DND-41 (cell line): ENCODE results near the gene RAD51B.
A peak's percentile ranks its signal among the peaks of the same experiment; 100 is the strongest.

ENCODE experiments used
- ATAC-seq: fragments of 200-7000 bp; cut with Tn5 transposase; 3 replicates; pipeline ENCODE4 v1.9.1; 2021; ENCODE audit warnings: low read depth; ENCODE audit not compliant: insufficient read depth
- DNase-seq: peaks from one replicate; pipeline ENCODE4 v3.0.0-alpha.2; 2020
- H2AFZ ChIP-seq: 2 replicates; pipeline ENCODE4 v1.6.0; 2012; ENCODE audit warnings: low read depth, low read length
- H3K27ac ChIP-seq: 2 replicates; pipeline ENCODE4 v1.5.1; 2012; ENCODE audit warnings: low read length, inconsistent platforms
- H3K27me3 ChIP-seq: fragments of 200-600 bp; sonication (generic); 2 replicates; pipeline ENCODE4 v1.6.0; 2012; ENCODE audit warnings: low read length, mild to moderate bottlenecking, inconsistent platforms; ENCODE audit not compliant: insufficient read depth, poor library complexity
- H3K36me3 ChIP-seq: 2 replicates; pipeline ENCODE4 v1.5.1; 2012; ENCODE audit warnings: low read length, inconsistent platforms; ENCODE audit not compliant: insufficient read depth
- H3K4me1 ChIP-seq: 2 replicates; pipeline ENCODE4 v1.5.1; 2012; ENCODE audit warnings: mild to moderate bottlenecking, low read length; ENCODE audit not compliant: insufficient read depth
- H3K4me2 ChIP-seq: 2 replicates; pipeline ENCODE4 v1.6.0; 2012; ENCODE audit warnings: mild to moderate bottlenecking, moderate library complexity, low read length, inconsistent platforms; ENCODE audit not compliant: insufficient read depth
- H3K4me3 ChIP-seq, 2 experiments: fragments of 200-600 bp in 1 of 2; shearing (Covaris generic) in 1 of 2; 2 replicates each; pipeline ENCODE4 v1.5.1; 2012 to 2016; ENCODE audit warnings: inconsistent platforms in 2 of 2, low read length in 2 of 2, mild to moderate bottlenecking in 2 of 2, low read depth in 1 of 2, moderate library complexity in 1 of 2
- H3K79me2 ChIP-seq: 2 replicates; pipeline ENCODE4 v1.6.0; 2012; ENCODE audit warnings: low read length, inconsistent platforms; ENCODE audit not compliant: insufficient read depth
- H3K9ac ChIP-seq: 2 replicates; pipeline ENCODE4 v1.6.0; 2012; ENCODE audit warnings: low read depth, mild to moderate bottlenecking, inconsistent platforms, low read length, moderate library complexity
- H3K9me3 ChIP-seq: 2 replicates; pipeline ENCODE4 v1.5.1; 2012; ENCODE audit warnings: low read length, moderate library complexity, mild to moderate bottlenecking, inconsistent platforms; ENCODE audit not compliant: insufficient read depth, severe bottlenecking
- H4K20me1 ChIP-seq: 2 replicates; pipeline ENCODE4 v1.6.0; 2012; ENCODE audit warnings: low read length; ENCODE audit not compliant: insufficient read depth
- CTCF ChIP-seq: IDR thresholded peaks from 2 replicates; pipeline ENCODE4 v1.5.1; 2012; ENCODE audit warnings: borderline replicate concordance, low read length, moderate library complexity, mild to moderate bottlenecking; ENCODE audit not compliant: poor library complexity, severe bottlenecking; ENCODE audit errors: extremely low read depth
- EZH2 ChIP-seq: IDR thresholded peaks from 3 replicates; pipeline ENCODE4 v1.6.1; 2012; ENCODE audit warnings: borderline replicate concordance, low read depth, mild to moderate bottlenecking, moderate library complexity, low read length, inconsistent platforms; ENCODE audit not compliant: severe bottlenecking

RAD51B gene

GRCh38 chr14:67933266-67933665, 113.7 kb downstream of the RAD51B start:
- Histone ChIP-seq H3K4me1 (peaks cover 12% of the 10 kb centered on the region), H2AFZ (no peak overlapping the region), H3K36me3 (no peaks in the 10 kb centered on the region), H3K79me2 (no peaks in the 10 kb centered on the region), H3K9me3 (no peaks in the 10 kb centered on the region), H3K27me3 (no peaks in the 10 kb centered on the region), H3K4me2 (no peak overlapping the region), H4K20me1 (peaks cover 5% of the 10 kb centered on the region; the same call in 1 of the 2 replicates), H3K4me3 (no peak overlapping the region), H3K9ac (no peak overlapping the region), H3K27ac (0 out of 2 replicates have a peak overlapping the region, but pooled peaks have one; percentile 13)
- DNase-seq (no peak), ATAC-seq (no peak)
- TF ChIP-seq EZH2 (no peak), CTCF (no peak)

GRCh38 chr14:67934087-67934486, 114.5 kb downstream of the RAD51B start:
- H3K36me3 ChIP-seq = no peaks in the 10 kb centered on the region
- no peak overlapping the region for H3K4me3 ChIP-seq
- no peak overlapping the region for H2AFZ ChIP-seq
- H3K9me3 ChIP-seq = no peaks in the 10 kb centered on the region
- H3K9ac ChIP-seq = no peak overlapping the region
- H3K79me2 ChIP-seq = no peaks in the 10 kb centered on the region
- DNase-seq = peak; percentile 45
- peak; percentile 99 for ATAC-seq
- peak; percentile 83 for TF ChIP-seq CTCF
- no peak for TF ChIP-seq EZH2
- no peak overlapping the region for H3K4me2 ChIP-seq
- H3K4me1 ChIP-seq = peaks cover 12% of the 10 kb centered on the region
- H3K27me3 ChIP-seq = no peaks in the 10 kb centered on the region
- no peak overlapping the region for H3K27ac ChIP-seq
- H4K20me1 ChIP-seq = peaks cover 5% of the 10 kb centered on the region; the same call in 1 of the 2 replicates

GRCh38 chr14:67934862-67935261, 115.3 kb downstream of the RAD51B start:
- no peak for ATAC-seq
- no peak for DNase-seq
- Histone ChIP-seq H3K9ac (no peak overlapping the region), H4K20me1 (peaks cover 5% of the 10 kb centered on the region; the same call in 1 of the 2 replicates), H3K27ac (no peak overlapping the region), H2AFZ (no peak overlapping the region), H3K4me3 (no peak overlapping the region), H3K4me1 (peaks cover 12% of the 10 kb centered on the region), H3K27me3 (no peaks in the 10 kb centered on the region), H3K36me3 (no peaks in the 10 kb centered on the region), H3K4me2 (no peak overlapping the region), H3K9me3 (no peaks in the 10 kb centered on the region), H3K79me2 (no peaks in the 10 kb centered on the region)
- TF ChIP-seq EZH2 (no peak), CTCF (no peak)

- H3K4me3 ChIP-seq = no peak overlapping the region
- no peaks in the 10 kb centered on the region for H3K27me3 ChIP-seq
- ATAC-seq (no peak), DNase-seq (no peak)
- no peak overlapping the region for H3K27ac ChIP-seq
- H3K9me3 ChIP-seq = no peaks in the 10 kb centered on the region
- no peak overlapping the region for H2AFZ ChIP-seq
- no peaks in the 10 kb centered on the region for H3K36me3 ChIP-seq
- no peak overlapping the region for H3K4me2 ChIP-seq
- TF ChIP-seq CTCF (no peak), EZH2 (no peak)
- H3K9ac ChIP-seq = no peak overlapping the region
- H4K20me1 ChIP-seq = peaks cover 5% of the 10 kb centered on the region; the same call in 1 of the 2 replicates
- no peaks in the 10 kb centered on the region for H3K79me2 ChIP-seq
- H3K4me1 ChIP-seq = peaks cover 12% of the 10 kb centered on the region
These were observed 115.8 kb downstream of the RAD51B start for GRCh38 chr14:67935371-67935770.
